HEK293T (cell line): ENCODE results near the gene ELP4.

Experiments used
- HDGF ChIP-seq: fragments of 450-650 bp; IDR thresholded peaks from 2 replicates; pipeline ENCODE4 v1.6.1; 2017; ENCODE audit warnings: antibody characterized with exemption, borderline replicate concordance
- SP1 ChIP-seq: fragments of 450-650 bp; IDR thresholded peaks from 2 replicates; pipeline ENCODE4 v1.6.1; 2017
- SUZ12 ChIP-seq: fragments of 450-650 bp; IDR thresholded peaks from 2 replicates; pipeline ENCODE4 v1.6.1; 2016; ENCODE audit warnings: mild to moderate bottlenecking
- TARDBP ChIP-seq: fragments of 450-650 bp; IDR thresholded peaks from 2 replicates; pipeline ENCODE4 v1.6.1; 2016
- ZNF384 ChIP-seq: fragments of 450-650 bp; IDR thresholded peaks from 2 replicates; pipeline ENCODE4 v1.6.1; 2016

DNA sequence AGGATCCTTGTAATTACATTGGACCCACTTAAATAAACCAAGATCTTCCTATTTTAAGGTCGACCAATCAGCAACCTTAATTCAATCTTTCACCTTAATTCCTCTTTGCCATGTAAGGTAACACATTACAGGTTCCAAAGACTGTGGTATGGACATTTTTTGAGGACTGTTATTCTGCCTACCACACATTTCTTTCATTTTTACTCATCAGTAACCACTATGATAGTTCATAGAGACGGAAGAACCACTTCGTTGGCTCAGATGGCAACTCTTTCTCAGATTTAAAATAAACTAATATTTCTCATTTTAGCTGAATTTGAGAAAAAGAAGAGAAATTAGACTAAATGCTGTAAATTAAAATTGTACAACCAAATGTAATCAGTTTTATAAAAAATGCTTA, 205.3 kb downstream of the ELP4 start:
- TF ChIP-seq TARDBP = no peak
- no peak for TF ChIP-seq HDGF
- no peak for TF ChIP-seq SUZ12
- TF ChIP-seq SP1 = no peak
- TF ChIP-seq ZNF384 = no peak
